GM15510 (cell line): ENCODE measurements around the gene FTO.

Experiments used
- POLR2A ChIP-seq: IDR thresholded peaks from 3 replicates; pipeline ENCODE4 v1.6.1; 2011; ENCODE audit warnings: borderline replicate concordance; ENCODE audit not compliant: insufficient read length; ENCODE audit errors: extremely low read depth

FTO gene

GRCh38 chr16:53840456-53840855, 136.5 kb downstream of the FTO start:
- TF ChIP-seq POLR2A = no peak

GRCh38 chr16:53841884-53842283, 137.9 kb downstream of the FTO start:
- no peak for TF ChIP-seq POLR2A

- no peak for TF ChIP-seq POLR2A
Measured at GRCh38 chr16:53843084-53843483, 139.1 kb downstream of the FTO start.

- no peak for TF ChIP-seq POLR2A
Measured at GRCh38 chr16:53844804-53845203, 140.8 kb downstream of the FTO start.

DNA sequence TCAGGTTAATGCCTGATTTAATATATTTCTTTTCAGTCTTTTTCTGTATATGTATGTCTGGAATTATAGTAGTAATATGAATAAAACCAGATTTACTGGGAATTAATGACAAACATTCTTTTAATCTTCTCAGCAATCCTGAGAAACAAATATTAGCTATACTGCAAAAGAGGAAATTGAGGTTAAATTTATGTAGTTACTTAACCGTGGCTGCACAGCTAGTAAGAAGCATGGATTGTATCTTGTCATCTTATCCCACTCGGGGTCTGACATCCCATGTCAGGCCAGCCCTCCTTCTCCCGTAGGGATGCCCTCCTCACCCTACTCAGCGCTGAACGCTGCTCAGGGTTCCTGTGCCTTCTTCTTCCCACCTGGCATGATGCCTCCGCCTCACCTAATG, 143.0 kb downstream of the FTO start:
- no peak for TF ChIP-seq POLR2A

- no peak for TF ChIP-seq POLR2A
Measured at GRCh38 chr16:53848277-53848942, 144.5 kb downstream of the FTO start.

DNA sequence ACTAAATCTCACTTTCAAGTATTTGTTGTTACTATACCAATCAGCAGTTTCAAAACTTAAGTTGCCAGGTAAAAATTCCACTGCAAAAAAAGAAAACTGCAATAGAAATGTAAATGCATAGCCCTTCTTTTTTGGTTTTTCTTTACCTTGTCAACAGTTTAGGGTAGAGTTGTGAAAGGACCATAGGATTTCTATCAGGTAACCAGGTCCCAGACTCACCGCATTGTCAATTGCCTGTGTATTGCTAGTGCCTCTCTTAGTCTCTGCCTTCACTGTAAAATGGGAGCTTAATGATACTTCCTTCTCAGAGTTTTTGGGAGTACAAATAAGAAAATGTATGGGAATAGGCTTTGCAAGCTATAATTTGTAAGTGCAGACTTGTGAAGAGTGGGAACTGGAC, 145.0 kb downstream of the FTO start:
- TF ChIP-seq POLR2A = no peak

GRCh38 chr16:53849585-53849984, 145.6 kb downstream of the FTO start:
- no peak for TF ChIP-seq POLR2A

GRCh38 chr16:53849994-53850393, 146.0 kb downstream of the FTO start:
- no peak for TF ChIP-seq POLR2A

- no peak for TF ChIP-seq POLR2A
Measured at GRCh38 chr16:53852678-53853077, 148.7 kb downstream of the FTO start.

DNA sequence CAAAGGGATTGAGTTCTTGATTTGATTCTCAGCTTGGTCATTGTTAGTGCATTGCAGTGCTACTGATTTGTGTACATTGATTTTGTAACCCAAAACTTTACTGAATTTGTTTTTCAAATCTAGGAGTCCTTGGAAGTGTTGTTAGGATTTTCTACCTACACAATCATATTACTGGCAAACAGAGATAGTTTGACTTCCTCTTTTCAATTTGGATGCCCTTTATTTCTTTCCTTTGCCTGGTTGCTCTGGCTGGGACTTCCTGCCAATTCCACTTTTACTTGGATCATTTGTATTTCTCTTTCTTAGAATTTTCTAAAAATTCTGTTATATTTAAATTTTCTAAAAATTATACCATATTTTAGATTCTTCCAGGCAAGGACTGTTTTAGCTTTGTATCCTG, 151.1 kb downstream of the FTO start:
- TF ChIP-seq POLR2A = no peak

DNA sequence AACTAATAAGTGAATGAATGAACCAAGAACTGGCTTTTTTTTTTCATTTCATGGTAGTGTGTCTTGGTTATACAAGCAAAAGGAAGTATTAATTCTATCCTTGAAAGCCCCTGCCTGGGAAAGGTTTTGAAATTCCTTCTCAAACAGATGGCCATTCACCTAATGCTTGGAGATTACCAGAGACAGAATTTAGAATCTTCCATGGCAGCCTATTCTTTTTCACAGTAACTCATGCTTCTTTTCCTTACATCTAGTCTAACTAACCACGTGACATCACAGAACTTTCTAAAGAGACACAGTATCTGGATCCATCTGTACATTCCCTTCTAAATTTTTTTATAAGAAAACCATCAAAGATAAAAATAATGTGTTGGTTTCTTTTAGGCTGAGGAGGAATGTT, 151.6 kb downstream of the FTO start:
- no peak for TF ChIP-seq POLR2A

GRCh38 chr16:53859995-53860540, 156.1 kb downstream of the FTO start:
- TF ChIP-seq POLR2A = no peak

GRCh38 chr16:53863861-53864260, 159.9 kb downstream of the FTO start:
- no peak for TF ChIP-seq POLR2A

DNA sequence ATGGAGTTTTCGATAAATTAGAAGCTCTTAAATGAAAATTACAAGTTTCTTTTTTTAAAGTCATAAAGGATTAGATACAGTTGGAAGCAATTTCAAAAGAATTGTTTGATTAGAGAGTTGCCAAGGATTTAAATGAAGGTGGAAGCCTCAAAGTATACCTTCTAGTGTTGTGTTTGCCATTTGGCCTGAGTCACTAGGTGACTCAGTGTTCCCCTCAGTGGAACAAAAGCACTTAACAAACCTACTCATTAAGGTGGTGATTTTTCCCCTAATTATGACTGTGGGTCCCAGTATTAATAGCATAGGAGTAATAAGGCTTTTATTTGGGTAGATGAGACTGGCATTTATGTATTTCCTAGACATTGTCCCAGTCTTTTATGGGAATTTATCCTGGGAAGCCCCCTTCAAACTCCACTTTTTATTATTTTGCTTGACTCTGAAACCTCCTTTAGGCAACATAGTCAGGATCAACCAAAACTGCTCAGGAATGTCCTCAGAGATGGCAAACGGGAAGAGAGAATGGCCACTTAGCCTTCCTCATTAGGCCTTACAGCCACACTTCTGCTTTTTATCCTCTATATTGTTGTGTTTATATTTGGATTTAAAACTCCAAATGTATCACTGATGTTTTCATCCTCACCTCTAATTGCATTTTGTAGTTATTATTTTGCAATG, 161.0 kb downstream of the FTO start:
- TF ChIP-seq POLR2A = no peak

DNA sequence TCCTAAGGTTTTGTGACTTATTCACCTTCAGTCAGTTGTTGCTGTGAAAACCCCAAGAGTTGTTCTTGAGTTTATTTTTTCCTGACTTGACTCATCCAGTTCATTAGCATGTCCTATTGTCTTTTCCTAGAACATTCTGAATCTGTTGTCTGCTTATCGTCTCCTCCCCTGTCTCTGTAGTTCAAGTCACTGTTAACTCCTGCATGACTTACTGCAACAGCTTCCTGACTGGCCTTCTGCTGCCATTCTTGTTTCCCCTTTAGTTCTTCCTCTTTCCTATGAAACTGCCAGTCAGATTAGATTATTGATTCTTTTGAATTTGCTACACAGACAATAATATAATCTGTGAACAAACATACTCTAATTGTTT, 161.5 kb downstream of the FTO start:
- TF ChIP-seq POLR2A = no peak
